A549 (cell line): ENCODE results near the gene TOMM6. TPM values are rescaled to one million over a fixed set of nuclear protein-coding genes. Genes with fewer than 3 reads are reported as not detected.

Experiments used
- ATAC-seq, 2 experiments: fragments of 200-7000 bp in 1 of 2; fragments of >200 bp in 1 of 2; cut with Nextera tagmentation in 1 of 2; cut with Tn5 transposase in 1 of 2; 3 replicates each; pipeline versions ENCODE4 v1.8.0 to v1.9.1; 2018 to 2020; ENCODE audit warnings: mild to moderate bottlenecking in 1 of 2, moderate library complexity in 1 of 2
- CTCF ChIA-PET: fragments of 300-600 bp; sonication (Branson Sonifier 250); formaldehyde crosslinking; extraction: SDS; loops from one replicate; lab custom pipeline; 2021; ENCODE audit warnings: antibody characterized with exemption, inconsistent platforms; lab: Yijun Ruan, JAX
- POLR2A ChIA-PET: fragments of 350-600 bp; formaldehyde crosslinking; extraction: SDS; loops from one replicate; lab custom pipeline; 2021; ENCODE audit warnings: antibody characterized with exemption, inconsistent platforms; lab: Yijun Ruan, JAX
- DNase-seq, 2 experiments: peaks; one replicate each; pipeline versions ENCODE4 v3.0.0 to v3.0.0-alpha.2; 2011 to 2016; ENCODE audit warnings: low read depth in 1 of 2, low spot score in 1 of 2
- FAIRE-seq: peaks from 2 replicates; lab custom pipeline; 2011; peaks lifted over from hg19 to GRCh38; lab: Jason Lieb, UNC
- H3K27ac ChIP-seq, 2 experiments: fragments of >200 bp; sonication (Bioruptor Twin); formaldehyde crosslinking; 3 replicates each; pipeline ENCODE4 v1.5.1; 2016 to 2017
- H3K4me1 ChIP-seq: fragments of >200 bp; sonication (Bioruptor Twin); formaldehyde crosslinking; 3 replicates; pipeline ENCODE4 v1.6.1; 2016
- H3K4me2 ChIP-seq: fragments of >200 bp; sonication (Bioruptor Twin); formaldehyde crosslinking; 3 replicates; pipeline ENCODE4 v1.6.1; 2016
- H3K4me3 ChIP-seq: fragments of >200 bp; sonication (Bioruptor Twin); formaldehyde crosslinking; 3 replicates; pipeline ENCODE4 v1.5.1; 2016
- H3K9me3 ChIP-seq: fragments of >200 bp; sonication (Bioruptor Twin); formaldehyde crosslinking; 3 replicates; pipeline ENCODE4 v1.6.1; 2016
- BCL3 ChIP-seq: fragments of >200 bp; sonication (Bioruptor Twin); formaldehyde crosslinking; IDR thresholded peaks from 3 replicates; pipeline ENCODE4 v1.6.1; 2016
- CBX8 ChIP-seq: fragments of 200-600 bp; sonication (generic); IDR thresholded peaks from 2 replicates; pipeline ENCODE4 v1.6.1; 2016
- CEBPB ChIP-seq, 2 experiments: fragments of >200 bp in 1 of 2; sonication (Bioruptor Twin) in 1 of 2; formaldehyde crosslinking in 1 of 2; IDR thresholded peaks; 2 replicates each; pipeline ENCODE4 v1.6.1; 2012 to 2016
- EHMT2 ChIP-seq: fragments of 200-600 bp; sonication (generic); IDR thresholded peaks from 2 replicates; pipeline ENCODE4 v1.6.1; 2016; ENCODE audit warnings: antibody characterized with exemption, low read depth, mild to moderate bottlenecking, moderate library complexity
- ELK1 ChIP-seq: fragments of 150-350 bp; IDR thresholded peaks from 2 replicates; pipeline ENCODE4 v1.6.1; 2014; ENCODE audit warnings: low read depth, mild to moderate bottlenecking, low read length
- EP300 ChIP-seq, 2 experiments: fragments of >200 bp; sonication (Bioruptor Twin); formaldehyde crosslinking; IDR thresholded peaks; 2 replicates in 1 of 2; 3 replicates in 1 of 2; pipeline ENCODE4 v1.6.1; 2016 to 2017
- FOSL2 ChIP-seq, 2 experiments: fragments of 450-650 bp in 1 of 2; fragments of >200 bp in 1 of 2; sonication (Bioruptor Twin) in 1 of 2; formaldehyde crosslinking; IDR thresholded peaks; 2 replicates each; pipeline versions ENCODE4 v1.5.0 to v1.6.1; 2016 to 2020; ENCODE audit warnings: mild to moderate bottlenecking in 1 of 2, moderate library complexity in 1 of 2
- HDAC2 ChIP-seq: fragments of 200-600 bp; sonication (generic); IDR thresholded peaks from 2 replicates; pipeline ENCODE4 v1.6.1; 2016
- HEYL ChIP-seq: fragments of 250-450 bp; sonication (Bioruptor Pico); IDR thresholded peaks from 2 replicates; pipeline ENCODE4 v1.8.0; 2021; ENCODE audit warnings: mild to moderate bottlenecking, moderate library complexity
- HOXA7 ChIP-seq: fragments of 250-450 bp; sonication (Bioruptor Pico); IDR thresholded peaks from 2 replicates; pipeline ENCODE4 v1.5.0; 2020; ENCODE audit warnings: mild to moderate bottlenecking, moderate library complexity
- JUN ChIP-seq, 2 experiments: fragments of >200 bp; sonication (Bioruptor Twin); formaldehyde crosslinking; IDR thresholded peaks; 2 replicates in 1 of 2; 3 replicates in 1 of 2; pipeline ENCODE4 v1.6.1; 2016 to 2017
- KDM1A ChIP-seq: fragments of 200-600 bp; sonication (generic); IDR thresholded peaks from 2 replicates; pipeline ENCODE4 v1.6.1; 2016; ENCODE audit warnings: low read depth, mild to moderate bottlenecking
- MAFK ChIP-seq: fragments of 450-650 bp; IDR thresholded peaks from 2 replicates; pipeline ENCODE4 v1.6.1; 2014; ENCODE audit not compliant: partially characterized antibody
- MAZ ChIP-seq: fragments of 150-350 bp; IDR thresholded peaks from 2 replicates; pipeline ENCODE4 v1.6.1; 2014; ENCODE audit warnings: antibody characterized with exemption, low read depth, low read length, borderline replicate concordance
- NPAS2 ChIP-seq: fragments of 250-450 bp; sonication (Bioruptor Pico); IDR thresholded peaks from 2 replicates; pipeline ENCODE4 v1.8.0; 2022; ENCODE audit warnings: mild to moderate bottlenecking, moderate library complexity, borderline replicate concordance
- NR3C1 ChIP-seq: fragments of >200 bp; sonication (Bioruptor Twin); formaldehyde crosslinking; IDR thresholded peaks from 3 replicates; pipeline ENCODE4 v1.6.1; 2017
- PBX3 ChIP-seq: IDR thresholded peaks from 2 replicates; pipeline ENCODE4 v1.6.1; 2012
- POLR2AphosphoS2 ChIP-seq: conservative IDR thresholded peaks from 2 replicates; pipeline ENCODE4 v1.6.1; 2012; ENCODE audit warnings: low read length, improper control_type of control experiment, inconsistent platforms
- RNF2 ChIP-seq: fragments of 200-600 bp; sonication (generic); IDR thresholded peaks from 2 replicates; pipeline ENCODE4 v1.6.1; 2016; ENCODE audit warnings: low read depth, mild to moderate bottlenecking, antibody characterized with exemption, moderate library complexity, borderline replicate concordance
- SMC3 ChIP-seq: fragments of >200 bp; sonication (Bioruptor Twin); formaldehyde crosslinking; IDR thresholded peaks from 3 replicates; pipeline ENCODE4 v1.6.1; 2018; ENCODE audit warnings: inconsistent platforms
- SREBF2 ChIP-seq: fragments of 450-650 bp; IDR thresholded peaks from 2 replicates; pipeline ENCODE4 v1.6.1; 2014; ENCODE audit warnings: mild to moderate bottlenecking, moderate library complexity
- TP53 ChIP-seq: fragments of 250-450 bp; sonication (Bioruptor Pico); IDR thresholded peaks from 2 replicates; pipeline ENCODE4 v1.5.0; 2021; ENCODE audit warnings: mild to moderate bottlenecking, moderate library complexity
- USF2 ChIP-seq: fragments of 450-650 bp; IDR thresholded peaks from 2 replicates; pipeline ENCODE4 v1.6.1; 2014; ENCODE audit warnings: antibody characterized with exemption
- ZC3H11A ChIP-seq: fragments of 450-650 bp; IDR thresholded peaks from 2 replicates; pipeline ENCODE4 v1.6.1; 2014; ENCODE audit warnings: antibody characterized with exemption, mild to moderate bottlenecking
- WGBS: methylation state at CpG from one replicate; pipeline ENCODE4 v1.1.6; 2017; ENCODE audit errors: missing lambda C conversion rate; 5-methylcytosine and 5-hydroxymethylcytosine counted together
- polyA plus RNA-seq, 4 experiments: library from polyadenylated mRNA; depleted of rRNA in 3 of 4; stranded (reverse); fragments of >200 nt; fragmentation: RNase III in 1 of 4; extraction: RNeasy Plus Mini Kit Qiagen cat#74134 plus additional on column Dnase treatment in 1 of 4; gene quantifications; 2 replicates in 3 of 4; 3 replicates in 1 of 4; pipeline ENCODE4 v1.2.3, GENCODE V29; 2011 to 2017

TOMM6 gene
- polyA plus RNA-seq, 2 of the 4 experiments (the other 2 are of a cell fraction): 217 to 254 TPM

- no peak for FAIRE-seq
Observed at GRCh38 chr6:41813469-41813868, 26.0 kb downstream of the TOMM6 start.

GRCh38 chr6:41813956-41814355 lies 26.5 kb downstream of the TOMM6 start:
- Histone ChIP-seq H3K4me2 (no peak overlapping the region), H3K9me3 (no peaks in the 10 kb centered on the region), H3K4me1 (no peaks in the 10 kb centered on the region), H3K4me3 (no peak overlapping the region), H3K27ac (no peak overlapping the region)
- ChIA-PET POLR2A (no interaction called here), CTCF (interaction anchor here (1.4 to 4.1 kb wide), 3 partner anchors 12 to 230 kb away, joined by 6 to 14 read pairs (median 8); partner anchors contain the start of gene TOMM6)
- no peak for ATAC-seq
- TF ChIP-seq KDM1A (no peak), MAFK (peak; percentile 17), RNF2 (no peak)
- no peak for FAIRE-seq
- DNase-seq: no peak
- 69% methylated on average over 2 of the region's 2 CpGs for WGBS

More at GRCh38 chr6:41813469-41813868, 26.0 kb downstream of the TOMM6 start:
- ATAC-seq: no peak
- H3K9me3 ChIP-seq: no peaks in the 10 kb centered on the region
- ChIA-PET POLR2A (no interaction called here), CTCF (interaction anchor here (0.6 to 4.1 kb wide), 4 partner anchors 12 to 231 kb away, joined by 3 to 14 read pairs (median 7); partner anchors contain the start of genes MED20 and TOMM6)
- H3K27ac ChIP-seq: no peak overlapping the region
- 86% methylated on average over 2 of the region's 2 CpGs for WGBS
- no peak for DNase-seq
- no peaks in the 10 kb centered on the region for H3K4me1 ChIP-seq
- no peak overlapping the region for H3K4me2 ChIP-seq
- TF ChIP-seq NPAS2 (CRISPR knock-in tag) (no peak), MAFK (peak; percentile 10)
- no peak overlapping the region for H3K4me3 ChIP-seq

GRCh38 chr6:41814629-41815028 lies 27.1 kb downstream of the TOMM6 start:
- DNase-seq: no peak
- H3K4me1 ChIP-seq: no peaks in the 10 kb centered on the region
- H3K4me2 ChIP-seq: no peak overlapping the region
- 88% methylated on average over 4 of the region's 4 CpGs for WGBS
- no peak for TF ChIP-seq ELK1
- TF ChIP-seq ZC3H11A: no peak
- no peak for TF ChIP-seq BCL3
- no peak for TF ChIP-seq USF2
- no peak for TF ChIP-seq CBX8
- no peak for TF ChIP-seq HOXA7 (CRISPR knock-in tag)
- TF ChIP-seq SMC3: no peak
- no peak for TF ChIP-seq TP53 (CRISPR knock-in tag)
- TF ChIP-seq CEBPB (IDR thresholded peaks at IDR 0.05): no peak
- TF ChIP-seq FOSL2 (IDR thresholded peaks at IDR 0.05): no peak
- no peak for TF ChIP-seq FOSL2 (CRISPR knock-in tag; IDR thresholded peaks at IDR 0.05)
- TF ChIP-seq EHMT2: no peak
- TF ChIP-seq, all 56 proteins: peak for 0
- FAIRE-seq (no peak), ATAC-seq (no peak)
- H3K27ac ChIP-seq: no peak overlapping the region
- no peaks in the 10 kb centered on the region for H3K9me3 ChIP-seq
- H3K4me3 ChIP-seq: no peak overlapping the region
- CTCF ChIA-PET: interaction anchor here (1.0 to 4.1 kb wide), 5 partner anchors 9 to 230 kb away, joined by 3 to 14 read pairs (median 6); partner anchors contain the start of gene TOMM6
- POLR2A ChIA-PET: no interaction called here

- Histone ChIP-seq H3K4me2 (no peak overlapping the region), H3K27ac (no peak overlapping the region), H3K4me3 (no peak overlapping the region), H3K4me1 (no peaks in the 10 kb centered on the region)
- FAIRE-seq: no peak
- 86% methylated on average over 1 of the region's 1 CpG for WGBS
- no peak for TF ChIP-seq POLR2AphosphoS2
- no peak for TF ChIP-seq PBX3
- no peak for TF ChIP-seq FOSL2 (IDR thresholded peaks at IDR 0.05)
- TF ChIP-seq FOSL2 (CRISPR knock-in tag; IDR thresholded peaks at IDR 0.05): no peak
- no peak for TF ChIP-seq SREBF2
- no peak for TF ChIP-seq NR3C1
- no peak for TF ChIP-seq JUN (IDR thresholded peaks at IDR 0.05)
- no peak for TF ChIP-seq HDAC2
- no peak for TF ChIP-seq HEYL
- TF ChIP-seq EP300 (IDR thresholded peaks at IDR 0.05): no peak
- TF ChIP-seq MAZ: no peak
- TF ChIP-seq, all 56 proteins: peak for 0
- CTCF ChIA-PET: interaction anchor here (1.0 to 4.1 kb wide), 4 partner anchors 10 to 228 kb away, joined by 3 to 14 read pairs (median 5); partner anchors contain the start of gene TOMM6
- no peak for ATAC-seq
- H3K9me3 ChIP-seq: no peaks in the 10 kb centered on the region
- POLR2A ChIA-PET: no interaction called here
- no peak for DNase-seq
Observed at GRCh38 chr6:41815587-41815986, 28.1 kb downstream of the TOMM6 start.
